WTC11 (cell line): Measurements from ENCODE around the gene NHERF2. TPM values are rescaled to one million over a fixed set of nuclear protein-coding genes. Genes with fewer than 3 reads are reported as not detected.

Source experiments
- AR ChIP-seq: fragments of 250-450 bp; sonication (Bioruptor Pico); IDR thresholded peaks from 2 replicates; pipeline ENCODE4 v1.9.0; 2021; ENCODE audit warnings: mild to moderate bottlenecking
- CREM ChIP-seq: sonication (generic); formaldehyde crosslinking; IDR thresholded peaks from 2 replicates; pipeline ENCODE4 v1.8.1; 2022; ENCODE audit warnings: mild to moderate bottlenecking, missing genetic modification reagents, moderate library complexity
- EMX1 ChIP-seq: fragments of 250-450 bp; sonication (Bioruptor Pico); IDR thresholded peaks from 2 replicates; pipeline ENCODE4 v1.8.0; 2021; ENCODE audit warnings: mild to moderate bottlenecking
- ESRRA ChIP-seq: sonication (generic); formaldehyde crosslinking; IDR thresholded peaks from 2 replicates; pipeline ENCODE4 v1.8.1; 2022; ENCODE audit warnings: mild to moderate bottlenecking, missing genetic modification reagents, borderline replicate concordance
- ETV6 ChIP-seq: sonication (generic); formaldehyde crosslinking; IDR thresholded peaks from 2 replicates; pipeline ENCODE4 v1.8.1; 2022; ENCODE audit warnings: mild to moderate bottlenecking, missing genetic modification reagents
- FOXK1 ChIP-seq: sonication (generic); formaldehyde crosslinking; IDR thresholded peaks from 2 replicates; pipeline ENCODE4 v1.8.0; 2022; ENCODE audit warnings: mild to moderate bottlenecking, moderate library complexity, missing genetic modification reagents
- NFE2L1 ChIP-seq: sonication (generic); formaldehyde crosslinking; IDR thresholded peaks from 2 replicates; pipeline ENCODE4 v1.8.1; 2023; ENCODE audit warnings: missing genetic modification reagents
- NR1H2 ChIP-seq: sonication (generic); formaldehyde crosslinking; IDR thresholded peaks from 2 replicates; pipeline ENCODE4 v1.9.0; 2021; ENCODE audit warnings: mild to moderate bottlenecking, moderate library complexity, missing genetic modification reagents
- NR2C2 ChIP-seq: sonication (generic); formaldehyde crosslinking; IDR thresholded peaks from 2 replicates; pipeline ENCODE4 v1.8.0; 2022; ENCODE audit warnings: mild to moderate bottlenecking, missing genetic modification reagents
- RELA ChIP-seq: sonication (generic); formaldehyde crosslinking; IDR thresholded peaks from 2 replicates; pipeline ENCODE4 v1.8.1; 2022; ENCODE audit warnings: missing genetic modification reagents, mild to moderate bottlenecking, borderline replicate concordance
- RORB ChIP-seq: fragments of 250-450 bp; sonication (Bioruptor Pico); IDR thresholded peaks from 2 replicates; pipeline ENCODE4 v1.9.0; 2021; ENCODE audit warnings: mild to moderate bottlenecking
- SMAD4 ChIP-seq: sonication (generic); formaldehyde crosslinking; IDR thresholded peaks from 2 replicates; pipeline ENCODE4 v1.8.0; 2022; ENCODE audit warnings: mild to moderate bottlenecking, missing genetic modification reagents
- TP53 ChIP-seq: sonication (generic); formaldehyde crosslinking; IDR thresholded peaks from 2 replicates; pipeline ENCODE4 v1.8.1; 2023; ENCODE audit warnings: mild to moderate bottlenecking, missing genetic modification reagents
- USF2 ChIP-seq: sonication (generic); formaldehyde crosslinking; IDR thresholded peaks from 2 replicates; pipeline ENCODE4 v1.8.1; 2023; ENCODE audit warnings: mild to moderate bottlenecking, missing genetic modification reagents, moderate library complexity
- ZNF138 ChIP-seq: sonication (generic); formaldehyde crosslinking; conservative IDR thresholded peaks from 2 replicates; pipeline ENCODE4 v1.8.1; 2022; ENCODE audit warnings: mild to moderate bottlenecking, moderate library complexity, missing genetic modification reagents
- ZNF219 ChIP-seq: sonication (generic); formaldehyde crosslinking; IDR thresholded peaks from 2 replicates; pipeline ENCODE4 v1.8.0; 2023; ENCODE audit warnings: missing genetic modification reagents, mild to moderate bottlenecking, borderline replicate concordance
- ZNF532 ChIP-seq: fragments of 250-450 bp; sonication (Bioruptor Pico); IDR thresholded peaks from 2 replicates; pipeline ENCODE4 v1.9.0; 2021; ENCODE audit warnings: mild to moderate bottlenecking, borderline replicate concordance
- ZNF671 ChIP-seq: fragments of 250-450 bp; sonication (Bioruptor Pico); IDR thresholded peaks from 2 replicates; pipeline ENCODE4 v1.8.0; 2021; ENCODE audit warnings: mild to moderate bottlenecking
- ZSCAN18 ChIP-seq: fragments of 250-450 bp; sonication (Bioruptor Pico); IDR thresholded peaks from 2 replicates; pipeline ENCODE4 v2.1.2; 2022; ENCODE audit warnings: mild to moderate bottlenecking, moderate library complexity
- total RNA-seq: library from RNA; stranded (reverse); gene quantifications from 3 replicates; pipeline ENCODE4 v1.2.3, GENCODE V29; 2021
- TF ChIP-seq, protein P1 (sequence below): sonication (generic); formaldehyde crosslinking; IDR thresholded peaks from 2 replicates; pipeline ENCODE4 v1.8.1; 2022; ENCODE audit warnings: mild to moderate bottlenecking, missing genetic modification reagents, moderate library complexity, borderline replicate concordance
- TF ChIP-seq, protein P2 (sequence below): sonication (generic); formaldehyde crosslinking; IDR thresholded peaks from 2 replicates; pipeline ENCODE4 v1.8.0; 2022; ENCODE audit warnings: mild to moderate bottlenecking, missing genetic modification reagents
- TF ChIP-seq, protein P3 (sequence below): sonication (generic); formaldehyde crosslinking; IDR thresholded peaks from 2 replicates; pipeline ENCODE4 v1.8.1; 2022; ENCODE audit warnings: mild to moderate bottlenecking, moderate library complexity, missing genetic modification reagents
- TF ChIP-seq, protein P4 (sequence below): sonication (generic); formaldehyde crosslinking; IDR thresholded peaks from 2 replicates; pipeline ENCODE4 v1.8.1; 2023; ENCODE audit warnings: mild to moderate bottlenecking, moderate library complexity, missing genetic modification reagents

NHERF2 gene
- total RNA-seq, 1 experiment from 2014 or later, result 31.1 TPM

- TF ChIP-seq AR (CRISPR knock-in tag) (no peak), NR2C2 (CRISPR knock-in tag) (no peak), ZNF219 (no peak), TP53 (peak; percentile 94), NR1H2 (CRISPR knock-in tag) (no peak), ZNF138 (CRISPR knock-in tag) (no peak), ESRRA (CRISPR knock-in tag) (no peak; the same call in 1 of the 2 replicates), RORB (no peak), ZNF671 (CRISPR knock-in tag) (no peak), NFE2L1 (peak; percentile 80; the same call in 1 of the 2 replicates), CREM (CRISPR knock-in tag) (no peak; the same call in 1 of the 2 replicates), RELA (peak; percentile 28; the same call in 1 of the 2 replicates), ZSCAN18 (CRISPR knock-in tag) (no peak), EMX1 (CRISPR knock-in tag) (no peak; the same call in 1 of the 2 replicates), SMAD4 (CRISPR knock-in tag) (no peak), USF2 (no peak), ZNF532 (CRISPR knock-in tag) (no peak), FOXK1 (CRISPR knock-in tag) (peak; percentile 68; the same call in 1 of the 2 replicates), ETV6 (CRISPR knock-in tag) (0 out of 2 replicates have a peak, but pooled peaks have one; percentile 65)
- TF ChIP-seq, protein P1, sequence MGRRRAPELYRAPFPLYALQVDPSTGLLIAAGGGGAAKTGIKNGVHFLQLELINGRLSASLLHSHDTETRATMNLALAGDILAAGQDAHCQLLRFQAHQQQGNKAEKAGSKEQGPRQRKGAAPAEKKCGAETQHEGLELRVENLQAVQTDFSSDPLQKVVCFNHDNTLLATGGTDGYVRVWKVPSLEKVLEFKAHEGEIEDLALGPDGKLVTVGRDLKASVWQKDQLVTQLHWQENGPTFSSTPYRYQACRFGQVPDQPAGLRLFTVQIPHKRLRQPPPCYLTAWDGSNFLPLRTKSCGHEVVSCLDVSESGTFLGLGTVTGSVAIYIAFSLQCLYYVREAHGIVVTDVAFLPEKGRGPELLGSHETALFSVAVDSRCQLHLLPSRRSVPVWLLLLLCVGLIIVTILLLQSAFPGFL (CRISPR knock-in tag), result no peak
- TF ChIP-seq, protein P2, sequence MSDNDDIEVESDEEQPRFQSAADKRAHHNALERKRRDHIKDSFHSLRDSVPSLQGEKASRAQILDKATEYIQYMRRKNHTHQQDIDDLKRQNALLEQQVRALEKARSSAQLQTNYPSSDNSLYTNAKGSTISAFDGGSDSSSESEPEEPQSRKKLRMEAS, result peak; percentile 62; the same call in 1 of the 2 replicates
- TF ChIP-seq, protein P3, sequence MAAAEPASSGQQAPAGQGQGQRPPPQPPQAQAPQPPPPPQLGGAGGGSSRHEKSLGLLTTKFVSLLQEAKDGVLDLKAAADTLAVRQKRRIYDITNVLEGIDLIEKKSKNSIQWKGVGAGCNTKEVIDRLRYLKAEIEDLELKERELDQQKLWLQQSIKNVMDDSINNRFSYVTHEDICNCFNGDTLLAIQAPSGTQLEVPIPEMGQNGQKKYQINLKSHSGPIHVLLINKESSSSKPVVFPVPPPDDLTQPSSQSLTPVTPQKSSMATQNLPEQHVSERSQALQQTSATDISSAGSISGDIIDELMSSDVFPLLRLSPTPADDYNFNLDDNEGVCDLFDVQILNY (CRISPR knock-in tag), result peak; percentile 59; the same call in 1 of the 2 replicates
- TF ChIP-seq, protein P4, sequence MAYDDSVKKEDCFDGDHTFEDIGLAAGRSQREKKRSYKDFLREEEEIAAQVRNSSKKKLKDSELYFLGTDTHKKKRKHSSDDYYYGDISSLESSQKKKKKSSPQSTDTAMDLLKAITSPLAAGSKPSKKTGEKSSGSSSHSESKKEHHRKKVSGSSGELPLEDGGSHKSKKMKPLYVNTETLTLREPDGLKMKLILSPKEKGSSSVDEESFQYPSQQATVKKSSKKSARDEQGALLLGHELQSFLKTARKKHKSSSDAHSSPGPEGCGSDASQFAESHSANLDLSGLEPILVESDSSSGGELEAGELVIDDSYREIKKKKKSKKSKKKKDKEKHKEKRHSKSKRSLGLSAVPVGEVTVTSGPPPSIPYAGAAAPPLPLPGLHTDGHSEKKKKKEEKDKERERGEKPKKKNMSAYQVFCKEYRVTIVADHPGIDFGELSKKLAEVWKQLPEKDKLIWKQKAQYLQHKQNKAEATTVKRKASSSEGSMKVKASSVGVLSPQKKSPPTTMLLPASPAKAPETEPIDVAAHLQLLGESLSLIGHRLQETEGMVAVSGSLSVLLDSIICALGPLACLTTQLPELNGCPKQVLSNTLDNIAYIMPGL (CRISPR knock-in tag), result peak; percentile 8; the same call in 1 of the 2 replicates
These were observed 47.3 kb upstream of the NHERF2 start (continued) for GRCh38 chr16:1979271-1980029.
